ENCODE measurements around the gene JAM3.

DNA sequence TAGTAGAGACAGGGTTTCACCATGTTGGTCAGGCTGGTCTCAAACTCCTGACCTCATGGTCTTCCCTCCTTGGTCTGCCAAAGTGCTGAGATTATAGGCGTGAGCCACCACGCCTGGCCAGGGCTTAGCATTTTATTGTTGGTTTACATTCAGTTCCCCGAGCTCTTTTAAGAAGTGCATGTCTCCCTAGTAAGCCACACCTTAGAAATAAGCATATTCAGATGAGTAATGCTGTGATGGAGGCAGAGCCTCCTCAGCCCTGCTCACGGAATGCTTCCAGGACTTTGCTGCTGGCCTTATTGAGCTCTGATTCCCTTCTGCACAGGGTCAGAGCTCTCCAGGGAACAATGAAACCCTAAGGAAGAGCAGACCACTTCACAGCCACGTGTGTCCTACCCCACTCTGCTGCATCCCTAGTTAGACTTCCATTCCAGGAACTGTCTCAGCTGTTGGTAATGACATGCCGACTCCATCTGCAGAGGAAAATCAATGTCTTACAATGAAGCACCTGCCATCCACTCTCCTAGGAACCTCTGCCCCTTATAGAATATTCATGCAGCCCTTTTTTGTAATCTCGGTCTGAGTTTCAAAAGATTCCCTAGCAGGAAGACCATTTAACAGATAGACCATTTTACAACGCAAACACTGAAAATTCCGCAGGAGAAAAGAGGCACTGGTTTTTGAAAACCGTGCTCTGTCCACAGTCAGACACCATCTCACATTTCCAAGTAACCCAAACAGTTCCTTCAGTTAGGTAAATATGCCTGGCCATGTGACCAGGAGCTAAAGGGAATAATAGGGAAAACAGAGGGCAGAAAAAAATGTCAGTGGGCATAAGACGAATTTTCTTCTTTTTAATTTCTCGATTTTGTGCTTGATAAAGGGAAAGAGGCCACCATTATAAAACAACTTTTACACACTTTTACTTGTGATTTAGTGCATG is 1.7 kb upstream of the JAM3 start:
- TF ChIP-seq, protein P1, sequence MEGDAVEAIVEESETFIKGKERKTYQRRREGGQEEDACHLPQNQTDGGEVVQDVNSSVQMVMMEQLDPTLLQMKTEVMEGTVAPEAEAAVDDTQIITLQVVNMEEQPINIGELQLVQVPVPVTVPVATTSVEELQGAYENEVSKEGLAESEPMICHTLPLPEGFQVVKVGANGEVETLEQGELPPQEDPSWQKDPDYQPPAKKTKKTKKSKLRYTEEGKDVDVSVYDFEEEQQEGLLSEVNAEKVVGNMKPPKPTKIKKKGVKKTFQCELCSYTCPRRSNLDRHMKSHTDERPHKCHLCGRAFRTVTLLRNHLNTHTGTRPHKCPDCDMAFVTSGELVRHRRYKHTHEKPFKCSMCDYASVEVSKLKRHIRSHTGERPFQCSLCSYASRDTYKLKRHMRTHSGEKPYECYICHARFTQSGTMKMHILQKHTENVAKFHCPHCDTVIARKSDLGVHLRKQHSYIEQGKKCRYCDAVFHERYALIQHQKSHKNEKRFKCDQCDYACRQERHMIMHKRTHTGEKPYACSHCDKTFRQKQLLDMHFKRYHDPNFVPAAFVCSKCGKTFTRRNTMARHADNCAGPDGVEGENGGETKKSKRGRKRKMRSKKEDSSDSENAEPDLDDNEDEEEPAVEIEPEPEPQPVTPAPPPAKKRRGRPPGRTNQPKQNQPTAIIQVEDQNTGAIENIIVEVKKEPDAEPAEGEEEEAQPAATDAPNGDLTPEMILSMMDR (IDR thresholded peaks at IDR 0.05), result no peak
- TF ChIP-seq ZFX (IDR thresholded peaks at IDR 0.05; ENCODE audit: borderline replicate concordance), result no peak

All from 22Rv1 (cell line).